Measurements from ENCODE around the gene SELENOO.
"Not testable (repeated sequence)": the region's sequence is repeated elsewhere in the genome, so short reads cannot be mapped to it uniquely, and the experiment has no call there.

The SELENOO gene

DNA sequence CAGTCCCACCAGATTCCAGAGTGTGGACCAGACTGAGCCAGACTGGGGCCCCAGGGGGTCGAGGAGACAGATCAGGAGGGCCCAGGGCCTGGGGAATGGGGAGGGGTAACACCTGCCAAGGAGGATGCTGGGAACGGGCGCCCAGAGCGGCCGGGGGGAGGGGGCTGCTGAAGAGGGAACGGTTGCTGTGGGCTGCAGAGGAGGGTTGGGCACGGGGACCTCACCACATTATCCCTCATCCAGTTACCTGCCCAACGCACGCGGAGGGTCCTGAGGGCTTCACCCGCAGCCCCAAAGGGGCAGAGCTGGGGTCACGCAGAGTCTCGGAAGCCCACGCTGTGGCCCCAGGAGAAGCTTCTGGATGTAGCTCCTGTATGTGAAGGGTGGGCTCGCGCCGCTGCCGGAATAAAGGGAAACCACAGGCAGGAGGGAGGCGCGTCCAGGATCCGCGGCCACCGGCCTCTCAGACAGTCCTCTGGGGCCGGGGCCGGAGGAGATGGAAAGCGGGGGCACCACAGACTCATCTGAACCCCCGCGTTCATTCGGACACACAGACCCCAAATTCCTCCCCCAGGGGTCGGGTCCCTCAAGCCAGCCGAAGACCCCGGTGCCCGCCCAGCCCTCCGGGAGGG is 866 bp upstream of the SELENOO start:
- no peak for DNase-seq (ENCODE audit: low spot score)

- DNase-seq (ENCODE audit: low spot score): peak; percentile 70
Observed at GRCh38 chr22:50201191-50202129, 649 bp downstream of the SELENOO start.

DNA sequence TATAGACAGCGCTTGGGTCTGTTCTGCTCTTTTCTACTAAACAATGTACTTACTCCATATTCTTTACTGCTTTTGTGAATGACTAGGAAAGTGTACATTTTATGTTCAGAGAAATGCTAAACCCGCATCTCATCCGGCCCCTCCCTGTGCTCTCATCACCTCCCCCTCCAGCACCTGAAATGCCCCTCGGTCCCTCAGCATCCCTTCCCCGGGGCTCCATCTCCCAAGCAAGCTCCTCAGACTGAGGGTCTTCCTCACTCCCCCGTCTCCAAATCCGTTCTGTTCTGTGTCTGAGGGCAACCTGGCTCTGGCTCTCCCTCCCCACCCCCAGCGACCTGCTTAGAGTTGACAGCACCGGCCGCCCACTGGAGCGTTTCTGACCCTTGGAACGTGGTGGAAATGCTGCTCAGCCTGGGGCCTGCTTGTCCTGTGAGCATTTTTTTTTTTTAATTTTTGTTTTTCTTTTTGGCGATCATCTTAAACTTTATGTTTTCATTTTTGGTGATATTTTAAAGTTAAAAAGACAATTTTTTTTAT is 1.4 kb downstream of the SELENOO start:
- DNase-seq (ENCODE audit: low spot score): peak; percentile 74

DNA sequence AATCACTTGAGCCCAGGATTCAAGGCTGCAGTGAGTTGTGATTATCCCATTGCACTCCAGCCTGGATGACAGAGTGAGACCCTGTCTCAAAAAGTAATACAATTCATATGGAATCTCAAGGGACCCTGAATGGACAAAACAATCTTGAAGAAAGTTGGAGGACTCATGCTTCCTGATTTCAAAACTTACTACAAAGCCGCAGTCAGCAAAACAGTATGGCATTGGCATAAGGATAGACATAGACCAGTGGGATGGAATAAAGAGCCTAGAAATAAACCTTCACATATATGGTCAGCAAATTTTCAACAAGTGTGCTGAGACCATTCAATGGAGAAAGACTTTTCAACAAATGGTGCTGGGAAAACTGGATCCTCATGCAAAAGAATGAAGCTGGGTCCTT is 2.5 kb downstream of the SELENOO start:
- no peak for DNase-seq (ENCODE audit: low spot score)

DNA sequence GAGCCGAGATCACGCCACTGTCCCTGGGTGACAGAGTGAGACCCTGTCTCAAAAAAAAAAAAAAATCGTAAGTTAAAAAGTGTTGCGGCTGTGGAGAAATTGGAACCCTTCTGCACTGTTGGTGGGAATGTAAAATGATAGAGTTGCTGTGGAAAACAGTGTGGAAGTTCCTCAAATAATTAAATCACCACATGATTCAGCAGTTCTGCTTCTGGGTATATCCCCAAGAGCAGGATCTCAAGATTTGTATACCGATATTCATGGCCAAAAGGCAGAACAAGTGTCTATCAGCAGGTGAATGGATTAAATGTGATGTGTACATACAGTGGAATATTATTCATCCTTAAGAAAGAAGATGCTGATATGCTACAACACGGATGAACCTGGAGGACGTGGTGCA is 3.8 kb downstream of the SELENOO start:
- no peak for DNase-seq (ENCODE audit: low spot score)

DNA sequence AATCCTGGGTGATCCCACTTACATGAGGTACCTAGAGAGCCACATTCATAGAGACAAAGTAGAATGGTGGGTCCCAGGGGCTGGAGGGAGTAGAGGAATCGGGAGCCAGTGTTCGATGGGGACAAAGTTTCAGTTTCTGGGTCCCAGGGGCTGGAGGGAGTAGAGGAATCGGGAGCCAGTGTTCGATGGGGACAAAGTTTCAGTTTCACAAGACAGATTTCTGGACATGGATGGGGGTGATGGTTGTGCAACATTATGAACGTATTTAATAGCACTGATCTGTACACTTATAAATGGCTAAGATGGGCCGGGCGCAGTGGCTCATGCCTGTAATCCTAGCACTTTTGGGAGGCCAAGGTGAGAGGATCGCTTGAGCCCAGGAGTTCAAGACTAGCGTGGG is 4.2 kb downstream of the SELENOO start:
- DNase-seq (ENCODE audit: low spot score): not testable (repeated sequence)

GRCh38 chr22:50205781-50206569 is 5.2 kb downstream of the SELENOO start:
- DNase-seq (ENCODE audit: low spot score): no peak

DNA sequence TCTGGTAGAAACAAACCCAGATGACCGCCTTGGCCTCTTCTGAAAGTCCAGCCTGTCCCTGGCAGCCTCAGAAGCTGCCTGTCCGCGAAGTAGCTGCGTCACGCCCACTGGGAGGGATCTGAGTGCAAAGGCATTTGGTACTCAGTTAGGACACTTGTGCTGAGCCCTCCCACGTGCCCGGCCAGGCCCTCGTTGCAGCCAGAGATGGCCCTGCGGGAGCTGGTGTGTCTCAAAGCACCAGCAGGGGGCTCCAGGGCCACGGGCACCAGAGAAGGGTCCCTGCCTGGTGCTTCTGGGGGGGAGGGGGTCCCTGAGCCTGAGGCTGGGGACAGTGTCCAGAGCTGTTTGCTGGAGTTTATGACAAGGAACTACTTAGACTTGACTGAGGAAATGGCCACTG is 5.8 kb downstream of the SELENOO start:
- peak; percentile 90 for DNase-seq (ENCODE audit: low spot score)

DNA sequence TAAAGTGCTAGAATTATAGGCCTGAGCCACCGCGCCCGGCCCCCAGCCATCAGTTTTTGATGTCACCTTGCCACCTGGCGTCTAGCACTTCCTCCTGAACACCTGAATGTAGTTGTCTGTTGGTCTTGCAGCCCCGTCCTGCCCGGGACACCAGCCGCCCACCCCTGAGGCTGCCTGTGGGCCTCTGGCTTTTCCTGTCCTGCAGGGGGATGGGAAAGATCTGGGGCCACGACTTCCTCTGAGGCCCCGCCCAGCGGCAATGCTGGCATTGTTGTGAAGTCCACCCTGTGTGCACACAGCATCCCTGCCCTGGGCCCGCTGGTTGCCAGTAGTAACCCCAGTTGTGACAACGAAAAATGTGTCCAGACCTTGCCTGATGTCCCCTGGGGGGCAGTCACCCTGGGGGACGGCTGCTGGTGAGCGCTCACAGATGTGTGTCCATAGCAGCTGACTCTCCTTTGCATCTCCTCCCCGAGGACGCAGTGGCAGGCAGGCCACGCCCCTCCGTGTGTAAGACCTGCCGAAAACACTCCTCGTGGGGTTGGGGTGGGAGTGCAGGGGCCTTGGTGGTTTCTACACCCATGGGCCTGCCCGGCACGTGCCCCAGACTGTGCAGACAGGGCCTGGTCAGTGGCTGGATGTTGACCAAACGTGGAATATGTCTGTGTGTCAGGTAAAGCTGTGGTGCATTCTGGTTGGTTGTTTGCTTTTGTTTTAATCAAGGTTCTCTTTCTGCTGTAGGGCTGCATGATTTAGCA is 6.8 kb downstream of the SELENOO start:
- DNase-seq (ENCODE audit: low spot score): no peak

DNA sequence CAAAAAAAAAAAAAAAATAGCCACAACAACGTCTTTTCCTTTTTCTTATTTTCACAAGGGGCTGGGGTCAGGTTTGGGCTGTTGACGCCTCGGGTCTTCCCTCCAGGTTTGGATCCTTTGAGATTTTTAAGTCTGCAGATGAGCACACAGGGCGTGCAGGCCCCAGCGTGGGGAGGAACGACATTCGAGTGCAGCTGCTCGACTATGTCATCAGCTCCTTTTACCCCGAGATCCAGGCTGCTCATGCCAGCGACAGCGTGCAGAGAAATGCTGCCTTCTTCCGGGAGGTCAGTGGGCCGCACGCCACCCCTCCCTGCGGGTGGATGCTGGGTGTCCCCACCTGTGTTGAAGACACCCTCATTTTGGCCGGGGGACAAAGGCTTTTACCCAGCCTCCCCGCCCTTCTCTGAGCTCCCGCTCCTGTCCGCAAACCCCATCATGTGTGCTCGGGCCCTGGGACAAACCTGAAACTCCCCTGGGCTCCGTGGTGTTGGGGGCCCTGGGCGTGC is 7.7 kb downstream of the SELENOO start:
- no peak for DNase-seq (ENCODE audit: low spot score)

GRCh38 chr22:50208939-50209892 is 8.4 kb downstream of the SELENOO start:
- no peak for DNase-seq (ENCODE audit: low spot score)

GRCh38 chr22:50209893-50210292 is 9.1 kb downstream of the SELENOO start:
- DNase-seq (ENCODE audit: low spot score): peak; percentile 95

- no peak for DNase-seq (ENCODE audit: low spot score)
Observed at GRCh38 chr22:50210378-50211139, 9.7 kb downstream of the SELENOO start.

DNA sequence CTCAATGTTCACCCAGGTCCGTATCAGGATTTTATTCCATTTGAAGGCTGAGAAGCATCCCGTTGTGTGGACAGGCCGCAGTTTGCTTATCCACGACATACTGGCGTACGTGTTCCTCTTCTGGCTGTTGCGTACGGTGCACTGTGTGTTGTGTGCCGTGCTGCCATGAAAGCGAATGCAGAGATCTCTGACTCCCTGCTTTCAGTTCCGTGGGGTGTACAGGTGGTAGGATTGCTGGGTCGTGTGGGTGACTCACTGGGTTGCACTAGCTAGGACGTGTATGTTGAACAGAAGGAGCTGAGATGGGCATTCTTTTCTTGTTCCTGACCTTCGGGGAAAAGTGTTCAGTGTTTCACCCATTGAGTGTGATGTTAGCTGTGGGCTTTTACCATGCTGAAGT is 10.3 kb downstream of the SELENOO start:
- DNase-seq (ENCODE audit: low spot score): no peak

GRCh38 chr22:50213263-50213662 is 12.5 kb downstream of the SELENOO start:
- no peak for DNase-seq (ENCODE audit: low spot score)

- no peak for DNase-seq (ENCODE audit: low spot score)
Observed at GRCh38 chr22:50215297-50216054, 14.7 kb downstream of the SELENOO start.

DNA sequence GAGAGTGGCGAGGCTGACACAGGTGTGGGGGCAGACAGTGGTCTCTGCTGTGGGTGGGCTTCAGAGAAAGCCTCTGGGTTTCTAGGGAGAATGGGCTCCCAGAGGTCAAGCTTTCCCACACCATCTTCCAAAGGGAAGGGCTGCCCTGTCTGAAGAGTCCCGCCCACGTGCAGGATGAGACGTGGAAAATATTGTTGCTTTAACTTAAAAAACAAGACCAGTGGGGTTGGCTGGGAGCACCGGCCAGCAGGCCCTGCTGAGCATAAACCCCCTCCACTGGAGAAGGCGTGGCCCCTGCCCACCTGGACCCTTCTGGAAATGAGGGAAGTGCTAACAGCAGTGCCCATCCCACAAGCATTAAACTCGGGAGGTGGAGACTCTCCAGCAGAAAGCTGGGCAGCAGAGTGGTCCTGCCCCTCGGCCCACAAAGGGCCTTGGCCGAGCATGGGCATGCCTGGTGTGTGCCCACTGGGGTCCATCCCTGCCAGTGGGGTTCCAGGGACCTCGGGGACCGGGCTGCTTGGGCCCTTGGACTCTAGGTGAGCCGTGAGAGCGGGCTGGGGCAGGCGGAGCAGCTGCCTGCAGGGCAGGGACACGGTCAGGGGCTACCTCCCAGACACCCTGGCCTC is 15.4 kb downstream of the SELENOO start:
- DNase-seq (ENCODE audit: low spot score): no peak
